Erythroblast (primary cell): Measurements from ENCODE around the gene FGD1.
A peak's percentile ranks its signal among the peaks of the same experiment; 100 is the strongest.

ENCODE experiments used
- DNase-seq, 2 experiments: peaks; one replicate each; lab custom pipeline; 2025; lab: John Stamatoyannopoulos, UW
- GATA1 ChIP-seq: IDR thresholded peaks from 2 replicates; pipeline ENCODE4 v1.6.1; 2011; ENCODE audit warnings: low read depth, mild to moderate bottlenecking, control low read depth, low read length, moderate library complexity
- POLR2A ChIP-seq: IDR thresholded peaks from 2 replicates; pipeline ENCODE4 v1.6.1; 2011; ENCODE audit warnings: mild to moderate bottlenecking, low read length

The FGD1 gene

DNA sequence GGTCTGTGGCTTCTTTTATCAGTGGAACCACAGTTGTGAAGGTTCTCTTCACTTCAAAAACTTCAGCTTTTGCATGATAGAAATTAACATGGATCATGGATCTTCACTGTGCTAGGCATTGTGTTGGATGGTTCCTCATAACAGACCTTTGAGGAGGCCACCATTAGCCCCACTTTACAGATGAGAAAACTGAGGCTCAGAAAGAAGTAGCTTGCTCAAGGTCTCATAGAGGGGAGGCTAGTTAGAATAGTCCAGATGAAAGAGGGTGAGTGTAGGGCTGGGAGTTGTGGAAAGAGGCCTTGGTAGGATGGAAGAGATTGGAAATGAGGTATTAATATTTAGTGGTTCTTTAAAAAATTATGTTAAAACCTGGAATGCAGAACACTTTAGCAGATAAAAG is 53.2 kb downstream of the FGD1 start:
- DNase-seq, result no peak
- TF ChIP-seq POLR2A, result no peak

DNA sequence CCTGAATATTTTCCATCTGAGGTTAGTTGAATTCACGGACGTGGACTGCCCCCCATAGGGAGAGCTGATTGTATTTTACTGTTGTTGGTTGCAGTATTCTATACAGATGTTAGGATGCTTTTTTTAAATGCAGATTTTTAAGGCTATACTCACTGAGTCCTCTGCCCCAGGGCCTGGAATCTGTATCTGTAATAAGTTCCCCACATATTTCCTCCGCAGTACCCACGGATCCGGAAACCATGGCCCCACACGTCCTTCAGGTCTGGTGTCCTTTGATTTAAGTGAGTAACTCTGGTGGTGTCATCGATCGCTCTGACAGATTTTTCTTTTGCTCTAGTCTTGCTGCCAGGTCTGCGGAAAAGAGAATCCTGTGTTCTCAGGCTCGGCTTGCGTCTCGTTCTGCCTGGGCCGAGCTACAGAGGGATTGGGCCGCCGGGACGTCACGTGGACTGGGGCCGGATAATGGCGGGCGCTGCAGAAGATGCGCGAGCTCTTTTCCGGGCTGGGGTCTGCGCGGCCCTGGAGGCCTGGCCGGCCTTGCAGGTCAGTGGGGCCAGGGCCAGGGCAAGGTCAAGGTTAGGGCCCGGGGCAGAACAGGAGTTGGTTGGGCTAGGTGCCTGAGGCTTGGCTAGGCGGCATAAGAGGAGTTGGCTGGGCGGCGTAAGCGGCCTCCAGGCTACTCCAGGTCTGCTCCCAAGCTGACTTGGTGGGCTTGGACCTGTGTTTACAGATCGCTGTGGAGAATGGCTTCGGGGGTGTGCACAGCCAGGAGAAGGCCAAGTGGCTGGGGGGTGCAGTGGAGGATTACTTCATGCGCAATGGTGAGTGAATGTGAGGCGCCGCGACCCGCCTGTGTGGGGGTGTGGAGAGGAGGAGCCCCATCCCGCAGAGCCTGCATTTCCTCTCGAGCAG is 55.8 kb downstream of the FGD1 start, which contains the start of gene TSR2:
Gene TSR2, plus strand, starts transcription at position 445 of the 912 bp plus-strand sequence. Its CDS starts 18 bp downstream, at position 463.
- peak; percentile 86 for DNase-seq
- TF ChIP-seq POLR2A (peak; percentile 66), GATA1 (no peak)

DNA sequence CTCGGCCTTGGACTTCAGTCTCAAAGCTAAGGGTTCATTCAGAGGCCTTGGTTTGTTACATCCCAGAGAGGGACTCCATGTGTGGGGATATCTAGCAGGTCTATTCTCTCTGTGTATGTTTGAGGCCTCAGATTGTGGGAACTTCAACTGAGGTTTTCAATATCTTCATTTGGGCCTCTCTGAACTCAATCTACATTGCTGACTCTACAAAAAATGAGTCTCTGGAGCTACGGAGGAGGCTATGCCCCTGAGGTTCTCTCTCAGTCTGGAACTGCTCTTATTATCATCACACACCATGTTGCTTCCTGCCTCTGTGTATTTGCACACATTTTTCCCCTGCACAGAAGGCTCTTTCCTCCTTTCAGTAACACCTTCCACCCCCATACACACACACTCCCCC is 60.9 kb downstream of the FGD1 start:
- DNase-seq, result no peak
- no peak for TF ChIP-seq GATA1
- no peak for TF ChIP-seq POLR2A

DNA sequence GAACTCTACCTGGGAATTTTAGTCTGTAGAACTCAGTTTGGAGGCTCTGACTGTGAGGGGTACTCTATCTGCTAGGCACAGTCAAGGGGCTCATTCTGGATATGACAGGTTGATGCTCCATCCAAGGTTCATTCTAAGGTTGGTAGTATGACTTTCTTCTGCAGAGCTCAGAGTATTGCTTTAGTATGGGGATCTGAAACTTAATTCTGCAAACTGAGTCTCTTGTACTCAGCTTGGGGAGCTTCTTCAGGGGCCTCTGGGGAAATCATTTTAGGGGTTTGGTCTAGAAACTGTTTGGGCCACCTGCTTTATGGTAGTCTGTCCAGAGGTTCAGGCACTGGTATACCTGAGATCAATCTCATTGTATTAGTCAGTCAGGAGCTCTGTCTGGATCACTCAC is 65.5 kb downstream of the FGD1 start:
- DNase-seq, result no peak
- no peak for TF ChIP-seq POLR2A
- no peak for TF ChIP-seq GATA1

DNA sequence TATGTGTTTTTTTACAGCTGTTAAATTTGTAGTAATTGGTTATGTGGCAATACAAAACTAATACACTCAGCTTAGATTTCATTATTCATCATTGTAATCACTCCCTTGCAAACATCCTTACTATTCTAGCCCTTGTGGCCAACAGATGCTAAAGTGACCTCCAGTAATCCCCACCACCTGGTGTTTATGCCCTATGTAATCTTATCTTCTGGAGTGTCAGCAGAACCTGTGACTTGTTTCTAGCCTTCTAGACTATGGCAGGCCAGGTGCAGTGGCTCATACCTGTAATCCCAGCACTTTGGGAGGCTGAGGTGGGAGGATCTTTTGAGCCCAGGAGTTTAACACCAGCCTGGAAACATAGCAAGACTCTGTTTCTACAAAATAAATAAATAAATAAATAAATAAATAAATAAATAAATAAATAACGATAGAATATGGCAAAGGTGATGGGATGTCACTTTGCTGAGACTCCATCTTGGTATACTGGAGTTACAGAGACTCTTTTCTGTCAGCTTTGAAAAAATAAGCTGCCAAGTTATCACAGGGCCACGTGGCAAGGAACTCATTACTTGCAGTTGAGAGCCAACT is 68.1 kb downstream of the FGD1 start:
- TF ChIP-seq POLR2A (no peak), GATA1 (no peak)
- no peak for DNase-seq

DNA sequence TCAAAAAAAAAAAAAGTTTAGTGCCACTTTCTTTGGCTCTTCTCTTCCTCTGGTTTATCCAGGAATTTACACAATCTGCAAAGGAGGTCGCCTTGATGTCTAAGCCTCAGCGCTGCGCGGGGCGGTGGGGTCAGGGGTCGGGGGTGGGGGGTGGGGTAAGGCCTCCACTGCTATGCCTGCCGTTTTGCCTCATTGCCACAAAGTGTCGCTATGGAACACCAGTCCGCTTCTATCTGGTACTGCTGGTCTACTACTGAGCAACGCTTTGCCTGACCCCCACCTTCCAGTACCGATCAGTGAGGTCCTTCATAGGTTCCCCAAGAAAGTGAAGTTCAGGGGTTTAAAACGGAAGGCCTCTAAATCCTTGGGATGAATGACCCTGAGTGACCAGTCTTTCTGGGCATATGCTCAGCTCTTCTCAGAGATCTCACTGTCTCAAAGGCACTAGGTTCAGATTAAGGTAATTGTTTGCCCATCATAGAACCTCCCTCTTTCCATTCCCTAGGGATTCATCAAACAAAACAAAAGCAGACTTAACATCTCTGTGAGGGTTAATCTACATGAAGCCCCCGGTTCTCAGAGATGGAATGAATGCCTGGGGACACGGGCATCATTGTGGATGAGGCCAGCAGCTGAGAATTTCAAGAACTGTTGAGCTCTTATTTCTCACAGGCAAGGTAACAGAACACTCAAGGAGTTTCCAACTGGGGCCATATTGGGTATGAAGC is 72.7 kb downstream of the FGD1 start:
- peak; percentile 20 to 38 for DNase-seq
- TF ChIP-seq GATA1 (no peak), POLR2A (no peak)

DNA sequence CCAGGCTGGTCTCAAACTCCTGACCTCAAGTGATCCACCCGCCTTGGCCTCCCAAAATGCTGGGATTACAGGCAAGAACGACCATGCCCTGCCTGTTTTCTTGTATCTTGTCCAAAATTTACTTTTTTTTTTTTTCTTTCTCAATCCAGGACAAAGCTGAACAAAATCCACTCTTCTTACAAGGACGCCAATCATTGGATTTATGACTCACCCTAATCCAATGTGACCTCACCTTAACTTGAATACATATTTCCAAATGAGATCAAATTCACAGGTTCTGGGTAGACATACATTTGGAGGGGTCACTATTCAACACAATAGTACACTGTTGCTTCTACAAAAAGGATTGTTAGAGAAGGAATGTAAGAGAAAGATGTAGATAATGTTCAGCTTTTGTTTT is 73.9 kb downstream of the FGD1 start:
- TF ChIP-seq GATA1 (no peak), POLR2A (no peak)
- DNase-seq, result no peak

DNA sequence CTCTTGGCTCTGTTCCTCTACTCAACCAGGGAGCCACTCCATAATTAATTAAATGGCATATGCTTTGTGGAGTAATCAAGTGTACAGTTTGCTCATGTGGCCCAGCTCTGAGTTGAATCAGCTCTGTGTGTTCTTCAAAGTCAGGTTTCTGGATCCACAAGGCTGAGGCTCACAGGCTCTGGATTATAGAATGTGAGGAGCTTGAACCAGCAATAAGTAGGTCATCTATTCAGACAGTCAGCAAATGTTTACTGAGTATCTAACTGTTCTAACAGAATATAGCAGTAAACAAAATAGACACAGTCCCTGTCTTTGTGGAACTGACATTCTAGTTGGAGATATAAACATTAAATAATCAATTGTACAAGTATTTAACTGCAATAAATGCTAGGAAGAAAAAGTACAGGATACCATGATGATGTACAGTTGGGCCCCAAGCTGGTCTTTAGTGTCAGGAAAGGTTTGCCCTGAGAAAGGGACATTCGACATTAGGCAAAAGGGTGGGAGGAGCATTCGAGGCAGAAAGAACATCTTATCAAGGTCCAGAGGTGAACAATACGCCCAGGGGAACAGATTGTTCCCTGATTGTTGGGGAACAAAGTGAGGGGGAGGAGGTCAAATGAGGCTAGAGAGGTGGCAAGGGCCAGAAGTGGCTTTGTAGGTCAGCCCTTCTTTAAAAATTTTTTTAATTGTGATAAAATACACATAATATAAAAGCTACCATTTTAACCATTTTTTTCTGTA is 76.3 kb downstream of the FGD1 start:
- peak in 1 of 2 experiments; percentile 2 for DNase-seq
- TF ChIP-seq GATA1, result no peak
- TF ChIP-seq POLR2A, result peak; percentile 33

DNA sequence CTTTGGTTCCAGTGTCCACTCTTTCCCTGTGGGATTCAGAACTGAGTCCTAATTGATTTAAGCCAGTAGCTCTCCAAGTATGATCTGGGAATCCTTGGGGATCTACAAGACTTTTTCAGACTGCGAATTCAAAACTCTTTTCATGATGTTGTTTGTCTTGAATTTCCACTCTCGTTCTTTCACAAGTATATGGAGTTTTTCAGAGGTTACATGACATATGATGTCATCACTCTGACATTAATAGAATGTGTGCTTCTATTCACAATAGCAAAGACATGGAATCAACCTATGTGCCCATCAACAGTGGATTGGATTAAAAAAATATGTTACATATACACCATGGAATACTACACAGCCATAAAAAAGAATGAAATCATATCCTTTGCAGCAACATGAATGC is 79.1 kb downstream of the FGD1 start:
- TF ChIP-seq GATA1, result no peak
- TF ChIP-seq POLR2A, result no peak

DNA sequence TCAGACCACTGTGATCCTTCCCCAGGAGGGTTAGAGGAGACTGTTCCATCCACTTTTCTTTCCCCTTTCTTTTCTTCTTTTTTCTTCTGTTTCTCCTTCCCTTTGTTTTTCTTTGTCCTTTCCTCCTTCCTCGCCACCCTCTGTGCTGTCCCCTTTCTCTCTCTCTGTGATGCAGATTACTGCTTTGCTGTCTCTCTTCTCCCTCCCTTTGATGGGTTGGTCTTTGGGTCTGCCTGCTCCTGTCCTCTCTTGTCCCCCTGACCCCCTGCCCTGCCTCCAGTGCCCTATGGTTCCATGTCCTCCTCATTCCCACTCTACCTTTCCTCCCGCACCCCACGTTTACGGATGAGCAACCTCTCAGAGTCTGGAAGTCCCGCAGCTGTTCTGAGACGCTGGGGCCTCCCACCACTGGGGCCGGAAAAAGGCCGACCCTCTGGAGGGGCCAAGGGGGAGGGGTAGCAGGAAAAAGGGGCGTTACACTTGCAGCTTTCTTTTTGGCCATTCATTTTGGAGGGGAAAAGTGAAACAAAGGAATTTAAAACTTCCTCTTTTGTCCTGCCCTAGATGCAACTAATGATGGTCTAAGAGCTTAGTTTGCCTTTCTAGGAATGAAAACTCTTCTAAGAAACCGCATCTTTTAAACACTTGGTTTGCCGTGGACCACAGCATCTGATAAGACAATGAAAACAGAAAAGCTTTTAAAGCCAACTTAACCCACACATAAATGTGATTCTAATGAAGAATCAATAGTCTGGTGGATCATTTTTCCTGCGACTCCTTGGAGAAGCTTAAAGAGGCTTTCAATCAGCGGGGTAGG is 80.3 kb downstream of the FGD1 start:
- DNase-seq, result no peak
- TF ChIP-seq POLR2A (no peak), GATA1 (no peak)

More for the DNA sequence above, 79.1 kb downstream of the FGD1 start:
- DNase-seq, result no peak

DNA sequence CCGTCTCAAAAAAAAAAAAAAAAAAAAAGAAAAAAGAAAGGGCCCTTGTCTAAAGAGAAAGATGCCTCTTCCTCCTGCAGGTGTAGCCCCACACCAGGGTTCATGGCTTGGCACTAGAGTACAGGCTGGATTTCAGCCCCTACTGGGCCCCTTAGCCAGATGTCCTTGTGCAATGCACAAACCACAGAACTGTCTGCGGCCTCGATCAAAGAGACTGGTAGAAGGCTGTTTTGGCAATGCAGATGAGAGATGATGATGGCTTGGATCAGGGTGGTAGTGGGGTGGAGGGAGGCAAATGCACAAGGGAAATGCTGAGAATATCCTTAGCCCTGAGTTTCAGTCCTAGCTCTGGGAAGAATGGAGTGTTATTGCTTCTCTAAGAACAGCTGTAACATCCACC is 82.3 kb downstream of the FGD1 start:
- TF ChIP-seq POLR2A (no peak), GATA1 (no peak)
- DNase-seq, result no peak

DNA sequence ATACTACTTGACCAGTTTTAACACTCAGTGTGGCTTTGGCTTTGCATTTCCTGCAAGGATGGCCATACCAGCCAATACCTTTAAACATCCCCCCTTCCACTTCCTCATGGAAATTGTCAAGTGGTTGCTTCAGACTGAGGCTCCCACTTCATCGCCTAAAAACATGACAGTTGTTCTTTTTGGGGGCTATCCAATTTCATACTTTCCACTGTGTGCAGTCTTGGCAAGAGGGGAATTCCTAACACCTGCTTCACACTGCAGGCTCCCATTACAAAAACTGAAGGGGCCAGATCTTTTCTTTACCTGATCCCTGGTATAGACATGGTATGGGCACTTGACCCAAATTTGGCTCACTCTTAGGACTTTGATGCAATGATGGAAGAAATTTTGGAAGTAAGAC is 84.3 kb downstream of the FGD1 start:
- no peak for DNase-seq
- TF ChIP-seq POLR2A (no peak), GATA1 (no peak)
